Measurements from ENCODE around the gene ADIPOR2.

- TF ChIP-seq CTCF (IDR thresholded peaks at IDR 0.05; ENCODE audit: low read depth, low read length) = no peak
- no peak for TF ChIP-seq POLR2A (IDR thresholded peaks at IDR 0.05; ENCODE audit: extremely low read depth, insufficient read length)
- no peak for TF ChIP-seq MAX (IDR thresholded peaks at IDR 0.05; ENCODE audit: low read depth, low read length)
Observed at GRCh38 chr12:1826401-1826800, 135.5 kb downstream of the ADIPOR2 start.
